GM18909 (cell line): Measurements from ENCODE around the gene HTD2.

Experiments used
- ATAC-seq: cut with Tn5 transposase; IDR thresholded peaks from one replicate; pipeline ENCODE4 v1.9.1; 2021; ENCODE audit warnings: mild to moderate bottlenecking; ENCODE audit not compliant: unreplicated experiment, poor library complexity

Gene HTD2

DNA sequence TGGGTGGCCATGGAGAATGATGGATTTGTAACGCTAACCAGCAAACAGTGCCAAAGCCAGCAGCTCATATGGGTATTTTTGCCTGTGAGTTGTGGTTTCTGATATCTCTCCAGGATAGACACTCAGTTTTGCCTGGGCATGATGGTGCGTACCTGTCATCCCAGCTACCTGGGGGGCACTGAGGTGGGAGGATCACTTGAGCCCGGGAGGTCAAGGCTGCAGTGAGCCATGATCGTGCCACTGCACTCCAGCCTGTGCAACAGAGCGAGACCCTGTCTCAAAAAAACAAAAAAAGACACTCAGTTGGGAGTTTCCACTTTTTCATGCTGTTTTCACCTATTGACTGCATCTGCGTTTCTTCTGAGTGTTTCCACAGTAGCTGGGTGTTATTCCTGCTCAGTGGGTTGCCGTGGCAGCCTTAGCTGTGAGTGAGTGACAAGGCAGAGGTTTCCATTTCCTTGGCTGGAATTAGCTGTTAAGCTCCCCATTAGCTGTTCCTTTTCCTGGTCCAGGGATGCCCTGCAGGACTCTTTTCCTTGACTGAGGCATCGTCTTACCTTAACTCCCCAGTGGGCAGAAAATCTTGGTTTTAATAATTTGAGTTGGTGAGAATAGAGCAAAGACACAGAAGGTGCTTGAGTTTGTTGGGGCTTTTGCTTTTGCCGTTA is 14.5 kb upstream of the HTD2 start:
- ATAC-seq = no peak

DNA sequence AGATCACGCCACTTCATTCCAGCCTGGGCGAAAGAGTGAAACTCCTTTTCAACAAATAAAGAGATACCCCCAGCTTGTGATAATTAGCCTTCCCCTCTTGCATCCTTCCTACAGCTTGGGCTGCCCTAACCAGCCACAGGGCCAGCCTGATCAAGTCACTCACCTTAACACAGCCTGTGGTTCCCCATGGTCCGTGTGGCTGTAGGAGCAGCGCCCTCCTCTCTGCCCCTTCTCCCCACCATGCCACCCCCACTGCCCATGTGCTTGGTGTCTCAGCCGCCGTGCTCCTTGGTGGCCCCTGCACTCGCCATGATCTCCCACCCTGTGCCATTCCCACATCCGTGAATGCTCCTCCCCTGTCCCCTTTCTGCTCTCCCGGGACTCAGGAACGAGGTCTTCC is 13.5 kb upstream of the HTD2 start:
- no peak for ATAC-seq

GRCh38 chr3:58293516-58293915 is 12.8 kb upstream of the HTD2 start:
- no peak for ATAC-seq

- no peak for ATAC-seq
Measured at GRCh38 chr3:58296269-58296668, 10.1 kb upstream of the HTD2 start.

DNA sequence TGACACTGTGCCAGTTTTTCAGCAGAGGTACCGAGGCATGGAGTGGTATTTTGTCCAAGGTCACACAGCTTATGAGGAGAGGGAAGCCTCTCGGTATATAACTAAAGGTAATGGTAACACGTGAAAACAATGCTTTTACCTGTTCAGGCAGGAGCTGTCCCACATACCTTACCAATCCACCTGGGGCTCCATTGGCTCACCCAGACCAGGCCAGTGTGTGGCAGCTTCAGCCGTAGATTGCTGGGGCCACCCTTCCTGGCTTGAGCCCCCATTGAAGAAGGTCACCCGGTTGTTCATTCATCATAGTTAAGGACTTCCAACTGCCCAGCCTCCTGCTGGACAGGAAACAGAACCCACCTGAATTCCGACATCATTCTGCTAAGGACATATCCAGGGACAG is 9.5 kb upstream of the HTD2 start:
- no peak for ATAC-seq

DNA sequence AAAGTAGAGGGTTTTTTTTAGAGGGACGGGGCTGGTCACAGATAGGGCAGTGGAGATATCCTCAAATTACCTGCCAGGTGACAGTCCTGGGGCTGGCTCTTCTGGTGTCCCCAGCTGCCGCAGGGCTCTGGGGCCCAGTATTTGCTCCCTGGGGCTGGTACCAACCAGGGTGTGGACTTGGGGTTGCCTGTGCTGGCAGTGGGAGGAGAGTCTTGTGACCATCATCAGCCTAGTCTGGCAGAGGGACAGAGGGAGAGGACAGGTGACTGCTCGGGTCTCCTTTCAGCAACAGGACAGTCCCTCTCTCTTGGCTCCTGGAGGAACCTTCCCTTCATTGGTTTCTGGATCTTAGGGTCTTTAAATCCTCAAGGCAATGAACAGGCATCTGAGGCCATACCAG is 8.1 kb upstream of the HTD2 start:
- no peak for ATAC-seq

DNA sequence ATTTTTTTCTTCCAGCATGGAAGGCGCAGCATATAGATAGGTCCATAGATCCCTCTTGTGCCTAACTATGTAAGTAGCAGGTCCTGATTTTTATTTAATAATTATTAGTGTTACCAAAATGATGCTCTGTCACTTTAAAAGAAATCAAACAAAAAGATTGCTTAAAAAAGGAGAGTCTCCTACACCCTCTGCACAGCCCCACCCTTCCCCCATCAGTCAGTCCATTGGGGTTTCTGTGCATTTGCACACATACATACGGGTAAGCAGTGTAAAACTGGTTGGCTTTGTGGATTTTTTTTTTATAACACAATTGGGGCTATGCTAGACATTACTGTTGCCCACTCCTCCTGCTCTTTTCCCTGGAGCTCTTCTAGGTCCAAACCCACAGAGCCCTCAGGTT is 7.2 kb upstream of the HTD2 start:
- ATAC-seq = no peak

GRCh38 chr3:58299839-58300516 is 6.3 kb upstream of the HTD2 start:
- no peak for ATAC-seq

GRCh38 chr3:58307639-58308215 is 1.4 kb downstream of the HTD2 start:
- no peak for ATAC-seq

DNA sequence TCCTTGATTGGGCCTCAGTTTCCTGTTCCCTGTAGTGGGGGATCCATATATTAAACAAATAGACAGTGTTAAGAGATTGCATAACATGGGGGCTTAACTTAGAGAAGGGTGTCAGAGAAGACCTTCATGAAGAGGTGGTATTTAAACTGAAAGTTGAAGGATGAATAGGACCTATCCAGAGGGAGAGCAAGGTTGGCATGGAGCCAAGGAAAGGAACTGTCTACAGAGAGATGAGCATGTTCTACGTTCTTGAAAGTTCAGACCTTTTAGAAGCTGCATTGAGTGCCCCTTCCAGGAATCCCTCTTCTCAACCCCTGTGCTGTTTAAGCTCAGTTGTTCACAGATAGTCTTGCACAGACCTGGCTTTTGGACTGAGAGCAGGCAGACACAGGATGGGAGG is 2.4 kb downstream of the HTD2 start:
- ATAC-seq = no peak

- ATAC-seq = no peak
Measured at GRCh38 chr3:58317811-58318210, 11.5 kb downstream of the HTD2 start.

DNA sequence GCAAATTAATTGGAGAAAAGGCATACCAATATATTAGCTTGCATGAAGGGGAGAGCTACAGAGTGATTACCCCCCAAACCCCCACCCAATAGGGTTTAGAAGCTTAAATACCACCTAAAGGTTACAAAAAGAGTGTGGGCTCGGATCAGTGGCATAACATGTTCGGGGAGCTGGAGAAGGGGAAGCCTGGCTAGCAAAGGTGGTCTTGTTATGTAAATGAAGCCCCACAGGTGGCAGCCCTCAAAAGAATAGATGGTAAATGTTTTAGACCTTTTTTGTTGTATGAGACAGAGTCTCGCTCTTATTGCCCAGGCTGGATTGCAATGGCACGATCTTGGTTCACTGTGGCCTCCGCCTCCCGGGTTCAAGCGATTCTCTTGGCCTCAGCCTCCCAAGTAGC is 15.5 kb downstream of the HTD2 start:
- ATAC-seq = no peak

- ATAC-seq = no peak
Measured at GRCh38 chr3:58322793-58323192, 16.5 kb downstream of the HTD2 start.

DNA sequence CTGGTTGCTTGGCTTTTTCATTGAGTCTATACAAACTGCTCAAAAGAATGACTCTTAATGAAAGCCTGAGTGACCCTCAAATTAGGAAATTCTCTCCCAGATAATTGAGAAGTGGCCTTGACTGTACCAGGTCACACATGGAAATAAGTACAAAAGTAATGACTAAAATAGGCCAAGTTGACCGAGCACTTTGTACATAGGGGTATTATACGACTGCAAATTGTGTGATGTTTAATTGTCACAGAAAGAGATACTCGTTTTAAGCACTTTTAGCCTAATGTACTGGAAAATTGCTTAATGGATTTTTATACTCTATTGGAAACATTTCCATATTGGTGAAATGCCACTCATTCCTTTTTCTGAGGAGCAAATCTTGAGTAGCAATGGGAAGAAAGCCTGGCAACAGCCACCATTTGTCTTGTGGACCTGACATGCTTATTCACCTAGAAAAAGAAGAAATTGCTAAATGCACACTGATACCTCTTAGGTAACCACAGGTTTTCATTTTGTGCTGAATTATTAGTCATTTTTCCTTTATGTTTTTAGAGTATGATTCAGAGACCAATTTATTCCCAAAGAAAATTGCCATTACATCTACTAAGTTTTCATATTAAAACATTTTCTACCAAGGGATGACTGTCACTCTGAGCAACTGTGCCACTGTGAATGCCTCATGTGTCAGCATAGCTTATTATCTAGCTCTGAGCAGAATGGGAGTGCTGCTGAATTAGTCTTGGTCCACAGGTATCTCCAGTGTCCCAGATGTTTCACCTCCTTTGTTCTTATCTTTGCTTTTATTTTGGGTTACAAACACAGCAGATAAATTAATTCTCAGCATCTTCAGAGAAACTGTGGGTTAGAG is 17.4 kb downstream of the HTD2 start:
- ATAC-seq = no peak

DNA sequence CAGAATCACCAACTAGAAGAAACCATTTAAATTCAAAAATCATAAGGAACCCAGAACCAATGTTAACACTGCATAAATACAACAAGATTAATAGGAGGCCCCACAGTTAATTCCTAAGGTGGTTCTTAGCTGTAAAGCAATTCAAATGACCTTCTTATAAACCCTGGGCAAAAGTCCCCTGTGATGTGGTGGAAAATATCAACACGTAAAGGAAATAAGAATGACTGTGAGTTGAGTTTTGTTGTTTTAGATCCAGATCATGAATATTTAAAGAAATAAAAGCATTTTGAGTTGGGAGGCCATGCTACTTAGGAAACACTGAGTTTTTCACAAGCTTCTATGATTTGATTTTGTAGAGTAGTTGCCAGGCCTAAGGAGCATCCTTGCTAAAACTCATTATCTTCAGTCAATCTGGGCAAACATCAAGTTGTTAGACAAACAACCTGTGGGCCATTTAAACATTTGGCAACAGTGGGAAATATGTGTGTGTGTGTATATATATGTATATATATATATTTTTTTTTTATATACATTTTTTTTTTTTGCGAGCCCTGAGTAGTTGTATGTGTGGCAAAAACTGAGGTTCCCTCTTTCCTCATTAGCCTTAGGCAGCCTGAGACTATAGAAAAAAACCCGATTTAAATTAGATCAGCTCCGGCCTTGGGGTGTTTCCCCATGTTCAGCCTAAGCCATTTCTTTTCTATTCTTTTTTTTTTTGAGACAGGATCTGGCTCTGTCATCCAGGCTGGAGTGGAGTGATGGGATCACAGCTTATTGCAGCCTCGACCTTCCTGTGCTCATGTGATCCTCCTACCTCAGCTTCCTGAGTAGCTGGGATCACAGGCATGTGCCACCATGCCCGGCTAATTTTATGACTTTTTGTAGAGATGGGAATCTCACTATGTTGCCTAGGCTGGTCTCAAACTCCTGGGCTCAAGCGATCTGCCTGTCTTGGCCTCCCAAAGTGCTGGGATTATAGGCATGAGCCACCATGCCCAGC is 18.4 kb downstream of the HTD2 start:
- no peak for ATAC-seq

GRCh38 chr3:58325525-58325992 is 19.2 kb downstream of the HTD2 start:
- no peak for ATAC-seq

DNA sequence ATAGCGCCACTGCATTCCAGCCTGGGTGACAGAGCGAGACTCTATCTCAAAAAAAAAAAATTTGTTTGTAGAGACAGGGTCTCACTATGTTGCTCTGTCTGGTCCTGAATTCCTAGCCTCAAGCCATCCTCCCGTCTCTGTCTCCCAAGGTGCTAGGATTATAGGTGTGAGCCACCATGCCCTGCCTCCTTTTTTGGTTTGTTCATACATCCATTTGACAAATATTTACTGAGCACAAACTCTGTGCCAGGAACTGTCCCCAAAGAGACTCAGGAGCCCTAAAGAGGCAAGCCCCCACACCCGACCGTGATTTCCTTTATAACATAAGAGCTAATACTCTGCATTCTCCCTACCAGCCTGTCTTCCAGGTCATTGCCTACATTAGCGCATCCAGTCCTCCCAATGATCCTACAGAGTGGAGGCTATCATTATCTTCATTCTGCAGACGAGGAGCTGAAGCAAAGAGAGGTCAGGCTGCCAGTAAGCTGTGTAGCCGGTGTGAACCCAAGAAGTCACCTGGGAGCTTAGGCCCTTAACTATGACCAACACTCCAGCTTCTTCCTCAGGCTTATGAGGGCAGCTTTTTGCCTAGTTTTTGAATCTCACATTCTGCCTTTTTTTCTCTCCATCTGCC is 20.1 kb downstream of the HTD2 start:
- no peak for ATAC-seq

DNA sequence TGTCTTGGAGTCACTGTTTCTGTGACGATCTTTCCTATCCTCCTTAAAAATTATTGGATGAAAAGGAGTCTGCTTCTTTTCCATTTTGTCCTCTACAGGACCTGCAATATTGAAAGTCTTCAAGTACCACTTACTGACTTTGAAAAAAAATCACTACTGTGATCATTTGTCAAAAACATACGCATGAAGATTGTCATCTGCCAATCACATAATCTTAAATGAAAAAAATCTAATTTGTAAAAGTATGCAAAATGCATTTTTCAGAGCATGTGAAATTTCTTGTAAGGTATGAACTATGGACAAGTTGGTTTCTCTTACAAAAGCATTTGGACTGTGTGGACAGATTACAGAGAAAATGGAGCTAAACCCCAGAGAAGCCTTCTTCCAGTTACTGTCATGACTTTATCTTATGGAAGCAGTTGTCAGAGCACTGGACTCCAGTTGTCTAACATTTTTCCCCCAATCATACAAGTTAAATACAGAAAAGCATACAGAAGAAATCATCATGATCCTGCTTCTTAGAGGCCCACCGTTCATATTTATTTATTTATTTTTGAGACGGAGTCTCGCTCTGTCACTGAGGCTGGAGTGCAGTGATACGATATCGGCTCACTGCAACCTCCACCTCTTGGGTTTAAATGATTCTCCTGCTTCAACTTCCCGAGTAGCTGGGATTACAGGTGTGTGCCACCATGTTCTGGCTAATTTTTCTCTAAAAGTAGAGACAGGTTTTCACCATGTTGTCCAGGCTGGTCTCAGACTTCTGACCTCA is 23.0 kb downstream of the HTD2 start:
- no peak for ATAC-seq
